Measurements from ENCODE around the gene NDUFB11. TPM values are rescaled to one million over a fixed set of nuclear protein-coding genes. Genes with fewer than 3 reads are reported as not detected.

NDUFB11 gene
- total and polyA plus RNA-seq, 8 donors = 45.3 to 408 (median 94.3) TPM

DNA sequence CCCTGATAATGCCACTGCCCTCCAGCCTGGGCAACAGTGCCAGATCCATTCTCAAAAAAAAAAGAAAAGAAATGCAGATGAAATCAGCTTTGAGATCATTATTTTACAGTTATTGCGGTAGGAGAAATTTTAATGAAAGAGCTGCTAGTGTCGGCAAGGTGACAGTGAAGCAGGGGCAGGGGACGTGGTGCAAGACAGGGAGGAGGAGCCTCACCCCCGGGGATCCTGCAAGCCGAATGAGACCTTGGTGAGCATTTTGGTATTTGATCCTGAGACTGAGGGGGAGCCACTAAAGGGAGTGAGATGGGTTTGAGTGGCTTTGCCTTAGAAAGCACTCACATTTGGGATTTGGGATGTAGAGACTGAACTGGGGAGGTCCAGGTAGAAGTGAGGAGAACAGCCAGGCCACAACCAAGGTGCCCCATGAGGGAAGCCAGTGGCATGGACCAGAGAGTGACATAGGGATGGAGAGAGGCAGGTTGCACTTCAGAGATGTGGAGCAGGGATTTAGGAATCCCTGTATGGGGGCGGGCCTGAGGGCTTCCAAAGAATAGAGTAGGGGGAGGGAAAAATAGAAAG, 24.1 kb upstream of the NDUFB11 start:
- Histone ChIP-seq H3K4me3 (no peak overlapping the region), H3K27ac (no peak overlapping the region), H3K9me3 (peaks cover 0 to 16% (median 5%) of the 10 kb centered on the region in 4 donors), H3K4me1 (no peaks in the 10 kb centered on the region), H3K27me3 (peaks cover 0 to 6% (median 0%) of the 10 kb centered on the region in 3 donors), H3K36me3 (peaks cover 13 to 48% (median 46%) of the 10 kb centered on the region in 4 donors)
- TF ChIP-seq EP300 (IDR thresholded peaks at IDR 0.05) (no peak), POLR2AphosphoS5 (IDR thresholded peaks at IDR 0.05) (no peak), CTCF (IDR thresholded peaks at IDR 0.05) (no peak), POLR2A (IDR thresholded peaks at IDR 0.05) (no peak)
- intact Hi-C loops (cut with DNase I; ENCODE audit: low total_unique reads) = no loop called here
- no peak for DNase-seq
- 76 to 92% (median 87%) methylated on average over 5 to 6 of the region's 6 CpGs for WGBS, 5 donors

- peak in 1 of 2 donors; percentile 23 for DNase-seq
- H3K27ac ChIP-seq = no peak overlapping the region
- no peak for TF ChIP-seq POLR2A (IDR thresholded peaks at IDR 0.05)
- TF ChIP-seq EP300 (IDR thresholded peaks at IDR 0.05) = no peak
- no peak for TF ChIP-seq POLR2AphosphoS5 (IDR thresholded peaks at IDR 0.05)
- TF ChIP-seq CTCF (IDR thresholded peaks at IDR 0.05) = no peak
- peaks cover 0 to 6% (median 0%) of the 10 kb centered on the region in 3 donors for H3K27me3 ChIP-seq
- intact Hi-C loops (cut with DNase I; ENCODE audit: low total_unique reads) = no loop called here
- no peak overlapping the region for H3K4me3 ChIP-seq
- no peaks in the 10 kb centered on the region for H3K4me1 ChIP-seq
- WGBS, 5 donors = 92 to 96% (median 95%) methylated on average over 5 of the region's 5 CpGs
- H3K9me3 ChIP-seq = peaks cover 0 to 16% (median 5%) of the 10 kb centered on the region in 4 donors
- H3K36me3 ChIP-seq = peaks cover 0 to 32% (median 24%) of the 10 kb centered on the region in 4 donors
Measured at GRCh38 chrX:47166126-47166525, 21.6 kb upstream of the NDUFB11 start.

DNA sequence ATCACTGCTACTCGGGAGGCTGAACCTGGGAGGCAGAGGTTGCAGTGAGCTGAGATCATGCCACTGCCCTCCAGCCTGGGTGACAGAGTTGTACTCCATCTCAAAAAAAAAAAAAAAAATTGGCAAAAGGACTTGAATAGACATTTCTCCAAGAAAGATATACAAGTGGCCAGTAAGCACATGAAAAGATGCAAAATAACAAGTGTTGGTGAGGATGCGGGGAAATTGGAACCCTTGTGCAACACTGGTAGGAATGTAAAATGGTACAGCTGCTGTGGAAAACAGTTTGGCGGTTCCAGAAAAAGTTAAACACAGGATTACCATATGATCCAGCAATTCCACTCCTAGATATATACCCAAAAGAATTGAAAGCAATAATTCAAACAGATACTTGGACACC, 19.9 kb upstream of the NDUFB11 start:
- no peak overlapping the region for H3K4me3 ChIP-seq
- TF ChIP-seq EP300 (IDR thresholded peaks at IDR 0.05) (no peak), POLR2AphosphoS5 (IDR thresholded peaks at IDR 0.05) (no peak), CTCF (IDR thresholded peaks at IDR 0.05) (no peak), POLR2A (IDR thresholded peaks at IDR 0.05) (no peak)
- intact Hi-C loops (cut with DNase I; ENCODE audit: low total_unique reads) = no loop called here
- H3K4me1 ChIP-seq = no peaks in the 10 kb centered on the region
- H3K36me3 ChIP-seq = peaks cover 0 to 15% (median 8%) of the 10 kb centered on the region in 4 donors
- peaks cover 0 to 16% (median 5%) of the 10 kb centered on the region in 4 donors for H3K9me3 ChIP-seq
- 93 to 100% (median 99%) methylated on average over 3 of the region's 3 CpGs for WGBS, 5 donors
- no peak overlapping the region for H3K27ac ChIP-seq
- DNase-seq = no peak
- H3K27me3 ChIP-seq = peaks cover 0 to 6% (median 0%) of the 10 kb centered on the region in 3 donors

- intact Hi-C loops (cut with DNase I; ENCODE audit: low total_unique reads) = no loop called here
- Histone ChIP-seq H3K36me3 (peaks cover 0 to 8% (median 2%) of the 10 kb centered on the region in 4 donors), H3K4me1 (no peaks in the 10 kb centered on the region), H3K4me3 (no peak overlapping the region), H3K27ac (no peak overlapping the region), H3K27me3 (no peaks in the 10 kb centered on the region), H3K9me3 (peaks cover 0 to 22% (median 9%) of the 10 kb centered on the region in 4 donors)
- no peak for DNase-seq
- TF ChIP-seq POLR2AphosphoS5 (IDR thresholded peaks at IDR 0.05) (no peak), POLR2A (IDR thresholded peaks at IDR 0.05) (no peak), CTCF (IDR thresholded peaks at IDR 0.05) (no peak), EP300 (IDR thresholded peaks at IDR 0.05) (no peak)
- 84 to 99% (median 96%) methylated on average over 5 of the region's 5 CpGs for WGBS, 5 donors
Measured at GRCh38 chrX:47162927-47163583, 18.6 kb upstream of the NDUFB11 start.
